IPS-NIHi7 (cell line): ENCODE data around the gene MRPL34.
"Not testable (repeated sequence)": the region's sequence is repeated elsewhere in the genome, so short reads cannot be mapped to it uniquely, and the experiment has no call there.

Experiments used
- DNase-seq: peaks from one replicate; pipeline ENCODE4 v3.0.0; 2012; ENCODE audit warnings: mixed read lengths; ENCODE audit errors: extremely low spot score

MRPL34 gene

DNA sequence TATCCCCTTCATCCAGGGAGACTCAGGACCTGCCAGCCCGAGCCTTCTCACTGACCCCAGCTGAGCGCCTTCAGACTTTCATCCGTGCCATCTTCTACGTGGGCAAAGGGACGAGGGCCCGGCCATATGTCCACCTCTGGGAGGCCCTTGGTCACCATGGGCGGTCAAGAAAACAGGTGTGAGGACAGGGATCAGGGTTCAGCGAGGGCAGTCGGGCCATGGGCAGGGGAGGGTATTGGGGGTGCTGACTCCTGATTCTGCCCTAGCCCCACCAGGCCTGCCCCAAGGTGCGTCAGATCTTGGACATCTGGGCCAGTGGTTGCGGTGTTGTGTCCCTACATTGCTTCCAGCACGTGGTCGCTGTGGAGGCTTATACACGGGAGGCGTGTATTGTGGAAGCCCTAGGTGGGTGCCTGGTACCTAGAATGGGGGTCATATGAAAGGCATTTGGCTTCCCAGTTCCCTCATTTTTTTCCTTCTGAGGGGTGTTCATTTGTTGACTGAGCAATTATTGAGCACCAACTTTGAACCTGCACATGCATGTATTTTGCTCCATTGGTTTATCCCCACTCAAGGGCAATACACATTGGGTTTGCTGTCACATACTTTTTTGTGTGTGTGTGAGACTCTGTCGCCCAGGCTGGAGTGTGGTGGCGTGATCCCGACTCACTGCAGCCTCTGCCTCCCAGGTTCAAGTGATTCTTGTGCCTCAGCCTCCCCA is 20.1 kb upstream of the MRPL34 start:
- DNase-seq, result no peak

DNA sequence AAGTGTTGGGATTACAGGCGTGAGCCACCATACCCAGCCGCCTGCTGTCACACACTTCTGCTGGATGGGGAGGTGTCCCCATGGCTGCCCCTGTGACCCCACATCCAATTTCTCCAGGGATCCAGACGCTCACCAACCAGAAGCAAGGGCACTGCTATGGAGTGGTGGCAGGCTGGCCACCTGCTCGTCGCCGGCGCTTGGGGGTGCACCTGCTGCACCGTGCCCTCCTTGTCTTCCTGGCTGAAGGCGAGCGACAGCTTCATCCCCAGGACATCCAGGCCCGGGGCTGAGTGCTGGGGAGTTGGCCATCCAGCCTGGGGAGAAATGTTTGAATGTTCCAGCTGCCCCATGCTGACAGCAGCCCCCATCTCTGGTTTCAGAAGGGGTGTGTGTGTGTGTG is 19.4 kb upstream of the MRPL34 start:
- DNase-seq, result no peak

- DNase-seq, result no peak
These were observed 18.9 kb upstream of the MRPL34 start for GRCh38 chr19:17286752-17287151.

DNA sequence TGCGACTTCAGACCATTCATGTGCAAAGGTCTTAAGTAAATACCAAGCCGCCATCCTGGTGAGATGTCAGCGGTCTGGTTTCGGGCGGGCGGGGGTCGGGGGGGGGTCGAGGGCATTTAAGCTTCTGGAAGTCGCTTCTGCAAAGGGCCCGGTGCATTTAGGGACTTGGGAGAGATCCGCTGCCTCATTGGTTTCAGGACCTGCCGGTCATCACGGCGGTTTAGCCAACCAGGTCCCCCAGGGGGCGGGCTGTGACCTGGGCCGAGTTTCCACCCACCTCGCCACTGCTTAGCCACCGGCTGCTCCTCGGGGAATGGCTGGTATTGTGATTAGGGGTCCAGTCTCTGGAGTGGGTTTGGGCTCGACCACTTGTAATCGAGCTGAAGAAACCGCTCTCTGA is 16.2 kb upstream of the MRPL34 start:
- peak; percentile 94 for DNase-seq

DNA sequence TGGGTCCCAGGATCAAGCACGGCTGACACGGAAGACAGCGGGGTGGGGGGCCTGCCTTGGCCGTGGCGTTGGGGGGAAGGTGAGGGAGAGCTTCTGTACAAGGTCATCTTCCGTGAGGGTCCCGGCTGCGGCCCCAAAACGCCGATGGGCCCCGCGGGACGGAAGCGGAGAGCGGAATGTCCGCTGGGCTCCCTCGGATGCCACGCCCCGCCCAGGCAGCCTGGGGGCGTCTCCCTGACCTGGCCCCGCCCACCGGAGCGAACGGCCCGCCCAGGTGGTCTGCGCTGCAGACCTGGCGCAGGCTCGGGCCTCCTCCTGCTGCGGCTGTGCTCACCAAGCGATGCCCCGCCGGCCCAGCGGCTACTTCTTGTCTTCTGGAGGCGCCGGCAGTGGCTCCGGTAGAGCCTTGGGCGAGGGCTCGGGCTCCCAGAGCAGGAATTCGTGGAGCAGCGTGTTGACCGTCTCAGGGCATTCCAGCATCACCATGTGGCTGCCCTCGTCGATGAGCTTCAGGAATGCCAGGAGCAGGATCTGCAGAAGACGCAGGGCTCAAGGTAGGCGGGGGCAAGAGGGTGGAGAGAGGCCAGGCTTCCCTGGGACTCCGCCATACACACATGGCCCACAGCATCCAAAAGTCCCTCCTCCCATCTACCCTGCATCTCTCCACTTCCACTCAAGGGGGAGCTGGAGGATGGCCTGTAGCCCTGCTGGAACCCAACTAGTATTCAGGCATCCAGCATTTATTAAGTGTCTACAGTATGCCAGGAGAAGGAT is 13.2 kb upstream of the MRPL34 start:
- peak; percentile 95 for DNase-seq

- DNase-seq, result no peak
These were observed 12.1 kb upstream of the MRPL34 start for GRCh38 chr19:17293605-17294004.

- DNase-seq, result peak; percentile 79
These were observed 11.4 kb upstream of the MRPL34 start for GRCh38 chr19:17294051-17294891.

DNA sequence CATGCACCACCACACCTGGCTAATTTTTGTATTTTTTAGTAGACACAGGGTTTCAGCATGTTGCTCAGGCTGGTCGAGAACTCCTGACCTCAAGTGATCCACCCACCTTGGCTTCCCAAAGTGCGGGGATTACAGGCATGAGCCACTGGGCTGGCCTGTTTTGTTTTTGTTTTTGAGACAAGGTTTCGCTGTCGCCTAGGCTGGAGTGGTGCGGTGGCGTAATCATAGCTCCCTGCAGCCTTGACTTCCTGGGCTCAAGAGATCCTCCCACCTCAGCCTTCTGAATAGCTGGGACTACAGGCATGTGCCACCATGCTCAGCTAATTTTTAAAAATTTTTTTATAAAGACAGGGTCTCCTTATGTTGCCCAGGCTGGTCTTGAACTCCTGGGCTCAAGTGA is 10.1 kb upstream of the MRPL34 start:
- DNase-seq, result not testable (repeated sequence)

DNA sequence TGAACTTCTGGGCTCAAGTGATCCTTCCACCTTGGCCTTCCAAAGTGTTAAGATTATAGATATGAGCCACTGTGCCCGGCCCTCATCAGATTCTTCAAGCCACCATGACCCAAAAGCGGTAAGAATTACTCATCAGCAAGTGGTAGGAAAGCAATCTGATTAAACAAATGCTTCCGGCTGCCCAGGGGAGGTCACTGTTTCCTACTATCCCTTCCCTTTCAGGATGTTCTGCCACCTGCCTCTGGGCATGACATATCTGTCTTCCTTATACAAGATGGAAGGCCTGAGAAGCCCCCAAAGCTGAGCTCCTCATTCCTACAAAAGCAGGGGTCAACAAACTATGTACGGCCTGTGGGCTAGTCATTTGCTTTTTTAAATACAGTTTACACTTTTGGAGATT is 9.4 kb upstream of the MRPL34 start:
- no peak for DNase-seq

GRCh38 chr19:17296976-17297375 is 8.7 kb upstream of the MRPL34 start:
- DNase-seq, result no peak

GRCh38 chr19:17300992-17301619 is 4.6 kb upstream of the MRPL34 start:
- DNase-seq, result no peak

GRCh38 chr19:17302391-17303166 is 3.1 kb upstream of the MRPL34 start:
- no peak for DNase-seq

GRCh38 chr19:17303167-17303939 is 2.3 kb upstream of the MRPL34 start, which contains the start of gene ABHD8:
ABHD8 (minus strand) TSS chr19:17303425; CDS start chr19:17301616, 1,809 bp downstream.
- peak; percentile 91 for DNase-seq

DNA sequence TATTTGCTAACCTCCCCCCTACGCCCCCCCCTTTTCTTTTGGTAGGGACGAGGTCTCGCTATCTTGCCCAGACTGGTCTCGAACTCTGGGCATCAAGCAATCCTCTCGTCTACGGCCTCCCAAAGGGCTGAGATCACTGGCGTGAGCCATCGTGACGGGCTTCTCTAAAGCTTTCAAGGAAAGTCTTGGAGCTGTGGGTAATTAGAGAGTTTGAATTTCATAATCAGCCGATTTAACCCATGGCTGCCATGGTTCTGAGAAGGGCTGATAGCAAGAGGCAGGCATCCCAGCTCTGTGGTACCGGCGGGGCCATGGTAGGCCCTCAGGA is 1.8 kb upstream of the MRPL34 start:
- no peak for DNase-seq

DNA sequence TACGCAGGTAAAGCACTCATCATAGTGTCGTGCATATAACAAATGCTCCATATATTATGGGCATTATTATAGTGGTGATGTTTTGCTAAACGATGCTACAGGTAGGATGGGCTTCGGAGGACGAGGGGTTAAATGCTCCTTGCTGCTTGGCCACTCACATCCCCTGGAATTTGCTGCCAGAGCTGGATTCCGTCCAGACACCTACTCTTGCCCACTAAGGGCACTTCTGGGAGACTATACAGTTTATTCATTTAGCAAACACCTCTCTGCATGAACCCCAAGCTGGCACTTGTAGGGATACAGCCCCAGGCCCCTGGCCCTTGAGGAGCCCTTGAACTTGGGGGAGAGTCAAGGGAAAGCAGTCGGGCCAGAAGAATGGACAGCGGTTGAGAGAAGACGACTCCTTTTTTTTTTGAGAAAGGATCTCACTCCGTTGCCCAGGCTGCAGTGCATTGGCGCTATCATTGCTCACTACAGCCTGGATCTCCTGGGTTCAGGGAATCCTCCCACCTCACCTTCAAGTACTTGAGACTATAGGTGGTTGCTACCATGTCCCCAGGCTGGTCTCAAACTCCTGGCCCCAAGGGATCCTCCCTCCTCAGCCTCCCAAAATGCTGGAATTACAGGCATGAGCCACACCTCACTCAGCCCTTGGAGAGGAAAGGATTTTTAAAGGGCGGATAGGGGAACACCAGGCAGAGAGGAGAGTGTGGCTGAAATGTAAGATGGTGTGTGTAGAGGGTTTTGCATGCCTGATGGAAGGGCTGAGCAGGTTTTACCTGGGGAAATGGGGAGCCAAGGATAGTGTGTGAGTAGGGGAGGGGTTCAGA is 1.1 kb upstream of the MRPL34 start:
- no peak for DNase-seq

GRCh38 chr19:17305216-17305516 is 506 bp upstream of the MRPL34 start:
- no peak for DNase-seq

GRCh38 chr19:17306285-17306714 is 628 bp downstream of the MRPL34 start:
- no peak for DNase-seq

- no peak for DNase-seq
These were observed 2.3 kb downstream of the MRPL34 start for GRCh38 chr19:17307876-17308377.

GRCh38 chr19:17309198-17309964 is 3.7 kb downstream of the MRPL34 start, which contains the start of gene DDA1:
DDA1 (plus strand) TSS chr19:17309563; CDS start chr19:17309655, 92 bp downstream.
- peak; percentile 97 for DNase-seq
